HG03175 (cell line): Measurements from ENCODE around the gene HES7.
"Not testable (repeated sequence)": the region's sequence is repeated elsewhere in the genome, so short reads cannot be mapped to it uniquely, and the experiment has no call there.

Source experiments
- ATAC-seq: cut with Tn5 transposase; IDR thresholded peaks from one replicate; pipeline ENCODE4 v1.9.1; 2021; ENCODE audit warnings: mild to moderate bottlenecking, moderate library complexity; ENCODE audit not compliant: unreplicated experiment

The HES7 gene

DNA sequence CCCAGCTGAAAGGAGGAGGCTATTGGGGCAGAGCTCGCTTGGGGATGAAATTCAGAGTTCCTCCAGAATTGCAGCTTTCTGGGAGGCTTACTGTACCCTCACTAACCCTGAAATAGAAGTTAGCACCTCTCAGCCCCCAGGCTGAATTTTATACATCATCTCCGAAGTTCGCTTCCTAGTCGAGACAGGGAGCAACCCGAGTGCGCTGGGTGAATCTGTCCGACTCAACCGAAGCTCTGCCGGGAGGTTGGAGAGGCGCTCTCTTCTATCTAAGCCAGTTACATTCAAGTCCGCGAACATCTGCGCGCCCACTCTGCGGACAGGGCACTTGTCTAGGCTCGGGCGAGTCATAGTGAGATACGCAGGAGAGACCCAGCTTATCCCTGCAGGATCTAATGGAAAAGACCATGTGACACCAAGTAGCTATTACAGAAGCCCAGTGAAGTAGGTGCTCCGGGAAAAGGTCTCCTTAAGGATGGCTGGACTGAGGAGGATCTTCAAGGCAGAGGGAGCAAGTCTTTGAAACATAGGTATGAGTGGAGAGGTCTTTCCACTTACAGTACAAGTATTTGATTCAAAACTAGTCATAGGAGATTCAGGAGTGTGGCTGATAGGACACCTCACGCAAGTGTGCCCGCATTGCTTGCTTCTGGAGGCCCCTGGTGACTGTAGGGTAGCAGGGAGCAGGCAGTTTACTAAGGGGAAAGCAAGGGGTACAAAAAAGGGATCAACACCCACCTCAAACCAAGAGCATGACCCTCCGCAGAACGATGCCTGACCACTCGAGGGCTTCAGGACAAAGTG lies 646 bp upstream of the HES7 start:
- ATAC-seq, result no peak

DNA sequence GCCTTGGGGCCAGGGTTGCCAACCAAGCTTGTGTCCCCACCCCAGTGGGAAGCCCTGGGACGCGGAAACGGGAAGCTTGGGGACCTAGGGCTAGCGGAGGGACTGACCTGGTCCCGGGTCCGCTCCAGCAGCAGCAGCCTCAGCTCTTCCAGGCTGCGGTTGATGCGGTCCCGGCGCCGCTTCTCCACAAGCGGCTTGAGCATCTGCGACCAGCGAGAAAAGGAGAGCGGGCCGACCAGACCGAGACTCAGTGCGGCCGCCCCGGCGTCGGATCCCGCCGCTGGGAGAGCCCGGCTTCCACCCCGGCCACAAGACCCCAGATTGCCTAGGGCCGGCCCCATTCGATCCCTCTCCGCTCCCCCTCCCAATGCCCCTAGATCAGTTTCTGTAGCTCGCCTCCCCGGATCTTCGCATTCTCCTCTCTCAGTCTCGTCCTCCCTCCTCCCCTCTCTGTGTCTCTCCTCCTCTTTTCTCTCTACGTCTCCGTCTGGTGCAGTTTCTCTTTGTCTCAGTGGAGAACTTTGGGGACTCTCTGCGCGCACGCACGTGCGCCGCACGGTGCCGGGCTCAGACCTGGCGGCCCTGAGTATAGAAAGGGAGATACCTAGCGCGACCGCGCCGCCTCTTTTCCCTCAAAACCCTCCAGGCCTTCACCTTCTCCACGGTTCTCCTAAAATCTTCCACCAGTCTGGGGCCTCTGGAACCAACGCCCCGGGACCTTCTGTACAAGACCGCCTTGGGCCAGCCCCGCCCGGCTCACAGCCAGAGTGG lies 797 bp downstream of the HES7 start:
- ATAC-seq, result no peak

DNA sequence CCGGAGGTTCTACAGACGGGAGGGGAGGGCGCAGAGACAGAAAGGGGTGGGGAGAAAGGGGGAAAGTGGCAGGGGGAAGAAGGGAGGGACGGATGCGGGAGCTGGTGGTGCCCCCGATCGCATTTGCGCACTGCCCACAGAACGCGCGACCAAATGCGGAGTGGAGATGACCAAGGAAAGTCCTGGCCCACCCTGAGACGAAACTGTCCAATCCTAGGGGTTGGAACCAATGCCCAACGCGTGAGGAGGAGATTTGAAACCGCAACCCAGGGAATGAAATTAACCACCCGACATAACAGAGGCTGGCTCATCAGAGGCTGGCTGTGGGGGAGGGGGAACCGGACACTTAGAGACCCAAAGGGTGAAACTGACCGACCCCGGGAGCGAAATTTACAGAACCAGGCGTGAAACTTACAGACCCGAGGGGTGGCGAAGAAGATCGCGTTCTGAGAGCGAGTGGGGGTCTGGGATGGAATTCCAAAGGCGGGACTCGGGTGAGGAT lies 1.4 kb downstream of the HES7 start:
- ATAC-seq, result no peak

DNA sequence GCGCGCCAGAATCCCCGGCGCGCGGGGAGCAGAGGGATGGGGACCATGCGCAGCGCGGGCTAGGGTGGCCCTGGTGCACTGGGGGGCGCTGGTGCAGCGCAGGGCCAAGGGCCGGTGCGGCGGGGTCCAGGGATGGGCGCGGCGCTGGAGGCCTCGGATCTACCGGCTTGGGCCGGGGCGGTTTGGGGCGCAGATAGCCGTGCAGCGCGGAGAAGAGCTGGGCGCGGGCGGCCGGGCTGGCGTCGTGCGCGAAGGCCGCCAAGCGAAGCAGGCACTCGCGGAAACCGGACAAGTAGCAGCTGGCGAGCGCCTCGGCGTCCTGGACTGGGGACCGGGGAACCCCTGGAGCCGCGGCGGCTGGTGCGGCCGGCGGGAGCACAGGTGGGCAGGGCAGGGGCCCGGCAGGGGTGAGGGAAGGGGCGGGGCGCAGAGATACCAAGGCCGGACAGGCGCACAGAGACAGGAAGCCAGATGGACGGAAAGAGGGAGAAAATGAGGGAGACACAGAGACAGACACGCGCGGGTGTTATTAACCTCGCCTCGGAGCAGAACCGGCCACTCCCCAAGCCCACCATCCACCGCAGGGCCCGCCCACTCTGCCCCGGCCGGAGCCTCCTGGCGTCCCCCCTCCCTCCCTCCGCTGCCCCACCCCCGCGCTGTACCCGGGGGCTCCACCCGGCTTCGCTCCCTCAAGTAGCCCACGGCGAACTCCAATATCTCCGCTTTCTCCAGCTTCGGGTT lies 2.1 kb downstream of the HES7 start:
- ATAC-seq, result no peak

DNA sequence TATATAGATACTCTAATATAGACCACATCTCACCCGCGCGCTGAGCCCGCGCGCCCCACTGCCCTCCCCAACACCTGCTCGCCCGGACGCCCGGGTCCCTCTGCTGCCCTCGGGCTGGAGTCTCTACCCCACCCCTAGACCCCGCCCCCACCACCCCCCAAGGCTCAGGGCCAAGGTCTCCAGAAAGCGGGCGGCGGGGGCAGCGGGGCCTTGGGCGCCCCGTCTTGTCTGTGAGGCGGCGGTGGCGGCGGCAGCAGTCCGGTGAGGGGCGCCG lies 2.6 kb downstream of the HES7 start:
- no peak for ATAC-seq

DNA sequence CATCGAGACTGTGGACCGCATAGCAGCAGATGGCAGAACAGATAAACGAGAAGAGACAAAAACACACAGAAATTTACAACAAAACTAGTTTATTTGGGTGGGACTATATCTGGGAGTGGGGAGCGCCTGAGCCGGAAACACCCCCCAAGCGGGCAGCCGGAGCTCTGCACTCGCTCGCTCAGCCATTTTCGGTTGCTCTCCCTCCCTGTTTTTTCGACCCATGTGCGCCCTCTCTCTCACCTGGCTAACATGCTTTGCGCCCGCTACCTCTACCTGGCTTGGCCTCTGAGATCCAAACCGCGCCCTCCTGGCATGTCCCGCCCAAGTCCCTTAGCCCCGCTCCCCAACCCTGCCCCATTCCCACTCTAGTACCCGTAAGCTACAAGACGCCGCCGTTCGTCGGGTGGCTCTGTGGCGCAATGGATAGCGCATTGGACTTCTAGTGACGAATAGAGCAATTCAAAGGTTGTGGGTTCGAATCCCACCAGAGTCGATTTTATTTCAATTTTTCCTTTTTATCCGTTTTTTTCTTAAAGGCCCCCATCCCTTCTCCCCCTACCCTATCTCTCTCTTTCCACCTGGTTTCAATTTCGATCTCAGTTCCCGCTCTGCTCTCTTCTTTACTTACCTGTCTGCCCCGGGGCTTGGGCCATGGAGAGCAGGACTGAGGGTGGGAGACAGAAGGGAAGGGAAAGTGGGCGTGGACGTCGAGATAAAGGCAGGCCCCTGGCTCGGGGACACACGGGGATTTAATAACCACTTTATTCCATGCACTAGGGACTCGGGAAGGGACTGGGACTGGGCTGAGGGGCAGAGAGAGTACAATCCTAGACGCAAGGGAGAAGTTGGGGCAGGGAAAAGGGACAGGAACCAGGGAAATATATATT lies 3.1 kb downstream of the HES7 start:
- no peak for ATAC-seq

DNA sequence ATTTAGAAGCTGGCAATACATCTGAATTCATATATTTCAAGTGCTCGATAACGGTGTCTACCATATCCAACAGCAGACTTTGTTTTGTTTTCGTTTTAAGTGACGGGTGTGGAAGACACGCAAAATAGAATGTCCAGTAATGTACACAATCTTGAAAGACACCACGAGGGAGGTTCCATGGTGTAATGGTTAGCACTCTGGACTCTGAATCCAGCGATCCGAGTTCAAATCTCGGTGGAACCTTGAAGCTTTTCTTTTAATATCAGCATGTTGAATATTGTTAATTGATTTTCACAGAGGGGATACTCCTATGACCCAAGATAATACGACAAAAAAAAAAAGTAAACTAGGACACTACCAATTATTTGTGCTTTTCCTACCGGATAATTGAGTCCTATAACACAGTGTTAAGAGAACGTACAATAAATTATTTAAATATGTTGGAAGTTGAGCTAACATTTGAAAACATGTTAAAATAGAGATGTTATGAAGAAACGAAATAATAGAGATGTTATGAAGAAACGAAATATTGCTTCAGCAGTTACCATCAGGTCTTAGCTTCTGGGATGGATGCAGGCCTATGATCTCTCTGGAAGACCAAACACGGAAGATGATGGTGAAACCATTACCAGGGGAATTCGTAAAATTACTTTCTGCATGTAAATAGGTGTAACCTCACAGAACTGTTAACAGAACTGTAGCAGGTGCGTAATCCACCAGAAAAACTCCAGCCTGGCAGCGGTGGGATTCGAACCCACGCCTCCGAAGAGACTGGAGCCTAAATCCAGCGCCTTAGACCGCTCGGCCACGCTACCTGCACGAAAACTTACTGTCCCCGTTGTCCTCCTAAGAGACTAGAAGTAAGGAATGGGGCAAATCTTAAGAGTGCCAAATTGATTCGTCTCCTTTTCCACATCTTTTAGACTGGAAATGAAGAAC lies 4.1 kb downstream of the HES7 start:
- ATAC-seq, result peak; percentile 40

DNA sequence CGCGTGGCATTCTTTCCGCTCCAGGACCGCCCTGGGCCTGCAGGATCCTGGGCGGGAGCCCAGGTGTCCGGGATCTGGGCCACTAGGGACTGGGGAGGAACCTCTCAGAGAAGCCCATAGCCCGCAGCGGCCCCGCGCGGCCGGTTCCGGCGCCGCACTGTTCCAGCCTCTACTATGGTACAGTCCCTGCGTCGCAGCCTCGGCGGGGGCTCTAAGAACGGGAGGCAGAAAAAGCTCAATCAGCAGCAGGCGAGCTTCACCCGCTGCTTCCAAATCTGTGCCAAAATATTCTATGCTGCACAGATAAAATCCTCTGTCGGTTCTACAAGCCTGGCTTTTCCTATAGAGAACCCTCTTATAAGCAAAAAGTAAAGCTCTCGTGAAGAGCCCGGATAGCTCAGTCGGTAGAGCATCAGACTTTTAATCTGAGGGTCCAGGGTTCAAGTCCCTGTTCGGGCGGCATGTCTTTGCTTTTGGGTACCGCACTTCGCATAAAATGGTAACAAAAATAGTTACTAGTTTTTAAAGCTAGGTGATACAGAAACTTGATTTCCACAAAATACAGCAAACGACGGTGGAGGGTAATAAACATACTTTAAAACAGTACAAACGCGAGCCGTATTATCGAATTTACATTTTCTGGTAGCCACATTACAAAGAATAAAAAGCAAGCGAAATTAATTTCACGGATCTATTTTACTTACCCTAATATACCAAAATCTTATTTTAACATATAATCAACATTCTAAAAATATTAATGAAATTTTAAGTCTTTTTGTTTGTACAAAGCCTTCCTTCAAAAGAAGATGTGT lies 4.9 kb downstream of the HES7 start:
- peak; percentile 33 for ATAC-seq

DNA sequence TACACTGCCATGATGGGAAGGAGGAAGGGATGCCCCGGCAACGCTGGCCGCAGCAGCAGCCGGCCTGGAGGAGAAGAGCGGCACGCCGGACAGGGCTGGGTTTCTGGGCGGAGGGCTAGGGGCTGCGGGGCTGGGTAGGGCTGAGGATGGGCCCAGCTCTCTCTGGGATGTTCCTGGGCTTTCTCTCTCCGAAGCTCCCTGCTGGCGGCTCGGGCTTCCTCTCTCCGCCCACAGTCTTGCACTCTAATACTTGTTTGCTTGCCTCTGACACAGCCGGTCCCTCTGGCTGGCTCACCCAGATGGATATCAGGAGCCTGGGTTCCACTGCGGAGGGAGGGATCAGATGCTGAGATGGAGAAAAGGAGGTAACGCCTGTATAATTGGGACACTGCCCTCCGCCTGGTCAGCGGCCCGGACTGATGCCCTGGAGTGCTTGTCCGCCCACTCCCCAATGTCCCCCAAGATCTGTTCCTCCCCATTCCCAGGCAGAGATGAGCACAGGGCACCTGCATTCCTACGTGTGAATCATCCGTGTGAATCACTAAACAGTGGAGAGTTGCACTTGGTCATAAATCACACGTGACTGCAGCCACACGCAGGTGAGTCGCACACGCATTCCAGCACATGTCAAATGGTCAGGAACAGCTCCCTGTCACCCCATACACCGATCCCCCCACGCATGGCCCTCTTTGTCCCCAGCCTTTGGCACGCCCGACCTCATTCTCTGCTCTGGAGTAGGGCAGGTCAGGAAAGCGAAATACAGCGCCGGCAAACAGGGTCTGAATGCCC lies 5.7 kb downstream of the HES7 start, which contains the start of gene ALOXE3:
Gene ALOXE3, minus strand, starts transcription at position 535 of the 789 bp plus-strand sequence. Its CDS starts 524 bp downstream, at position 11.
- no peak for ATAC-seq

DNA sequence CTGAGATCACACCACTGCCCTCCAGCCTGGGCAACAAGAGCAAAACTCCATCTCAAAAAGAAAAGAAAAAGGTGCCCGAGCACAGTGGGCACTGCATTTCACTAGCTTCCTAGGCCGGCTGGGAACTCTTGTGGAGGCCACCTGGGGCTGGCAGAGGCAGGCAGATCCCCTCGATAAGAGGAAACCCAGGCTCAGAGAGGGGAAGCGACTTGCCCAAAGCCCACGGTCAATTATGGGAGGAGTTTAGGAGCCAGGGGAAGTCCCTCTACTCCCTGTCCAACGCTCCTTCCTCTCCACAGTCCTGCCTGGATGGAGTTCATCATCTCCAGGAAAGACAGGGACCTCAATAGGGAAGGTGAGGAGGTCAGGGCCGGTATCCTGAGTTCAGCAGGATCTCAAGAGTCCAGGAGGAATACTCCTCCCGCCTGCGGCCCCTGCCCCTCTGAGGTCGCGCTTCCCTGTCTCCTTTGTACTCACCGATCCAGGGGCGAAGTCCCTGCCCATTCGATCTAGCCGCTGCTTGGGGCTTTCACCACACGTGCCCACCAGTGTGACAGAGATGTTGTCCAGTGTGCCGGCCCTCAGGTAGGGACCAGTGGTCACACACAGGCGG lies 6.4 kb downstream of the HES7 start:
- no peak for ATAC-seq

DNA sequence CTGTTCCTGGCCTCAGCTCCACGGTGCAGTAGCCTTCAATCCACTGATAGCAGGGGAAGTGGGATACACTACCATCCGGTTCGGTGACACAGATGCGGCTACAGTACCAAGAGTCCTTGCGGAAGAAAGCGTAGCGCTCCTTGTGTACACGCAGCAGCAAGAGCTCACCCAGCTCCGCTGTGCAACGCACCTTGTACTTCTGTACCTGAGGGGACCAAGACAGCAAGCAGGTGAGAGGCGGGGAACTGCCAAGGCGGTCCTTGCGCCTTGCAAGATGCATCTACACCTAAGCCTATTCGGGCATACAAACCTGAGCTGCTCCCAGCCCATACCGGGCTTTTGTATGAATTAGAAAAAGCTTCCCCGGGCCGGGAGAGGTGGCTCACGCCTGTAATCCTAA lies 7.1 kb downstream of the HES7 start:
- no peak for ATAC-seq

DNA sequence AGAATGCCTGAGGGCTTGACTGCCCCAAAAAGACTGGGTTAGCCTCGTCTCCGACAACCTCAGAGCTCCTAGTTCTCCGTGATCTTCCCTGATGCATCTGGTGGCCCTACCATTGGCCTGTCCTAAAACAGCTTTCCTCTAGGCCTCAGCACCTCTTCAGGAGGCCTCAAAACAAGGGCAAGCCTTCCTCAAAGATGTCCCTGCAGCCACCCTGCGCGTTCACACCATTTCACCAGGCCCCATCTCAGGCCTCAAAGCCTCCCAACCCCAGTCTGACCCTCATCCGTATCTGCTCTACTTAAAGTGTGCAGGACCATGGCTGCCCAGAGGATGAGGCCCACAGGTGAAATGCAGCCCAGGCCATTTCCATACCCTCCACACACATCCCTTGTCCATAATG lies 13.0 kb downstream of the HES7 start:
- no peak for ATAC-seq

DNA sequence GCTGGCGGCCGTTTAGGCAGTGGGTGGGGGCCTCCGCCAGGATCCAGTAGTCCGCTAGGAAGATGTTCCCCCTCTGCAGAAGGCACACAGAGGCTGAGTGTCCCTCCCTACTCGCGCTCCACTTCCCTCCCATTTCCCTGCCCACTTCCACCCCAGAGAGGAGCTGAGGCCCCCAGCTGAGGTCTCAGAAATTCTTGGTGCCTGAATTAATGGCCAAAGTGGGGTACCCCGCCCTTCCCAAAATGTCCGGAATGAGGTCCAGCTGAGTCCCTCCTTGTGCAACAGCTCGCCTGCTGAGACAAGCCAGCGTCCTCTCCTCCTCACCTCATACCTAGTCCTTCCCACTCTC lies 13.5 kb downstream of the HES7 start:
- ATAC-seq, result no peak

DNA sequence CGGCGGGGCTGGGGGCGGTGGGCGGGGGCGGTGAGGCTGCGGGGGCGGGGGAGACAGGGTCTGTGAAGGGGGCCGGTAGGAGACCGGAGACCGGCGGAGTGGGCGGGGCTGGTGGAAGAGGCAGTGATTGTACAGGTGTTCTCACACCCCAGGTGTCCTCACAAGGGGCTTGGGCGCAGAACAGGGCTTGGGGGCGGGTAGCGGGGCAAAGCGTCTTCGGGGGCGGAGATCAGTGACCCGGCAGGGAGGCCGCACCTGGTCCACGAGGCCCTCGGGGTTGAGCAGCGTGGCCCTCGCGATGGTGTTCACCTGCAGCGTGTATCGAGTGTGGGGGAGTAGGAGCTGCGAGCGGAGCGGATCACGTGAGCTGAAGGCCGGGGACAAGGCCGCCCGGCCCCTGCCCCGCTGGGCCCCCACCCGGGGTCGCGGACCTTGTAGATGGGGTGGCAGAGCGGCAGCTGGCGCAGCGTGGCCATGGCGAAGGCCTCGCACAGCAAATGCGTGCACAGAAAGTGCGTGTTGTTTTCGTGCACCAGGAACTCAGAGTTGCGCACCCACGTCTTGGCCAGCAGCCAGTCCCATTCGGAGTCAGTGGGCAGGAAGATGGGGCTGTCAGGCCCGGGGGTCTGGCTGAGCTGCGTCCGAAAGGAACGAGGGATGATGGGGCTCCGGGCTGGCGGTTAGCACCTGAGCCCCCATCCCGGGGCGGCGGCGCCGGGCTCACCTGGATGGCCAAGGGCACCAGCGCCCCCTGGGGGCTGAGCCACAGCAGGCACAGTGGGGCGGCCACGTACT lies 14.0 kb downstream of the HES7 start:
- ATAC-seq, result no peak

DNA sequence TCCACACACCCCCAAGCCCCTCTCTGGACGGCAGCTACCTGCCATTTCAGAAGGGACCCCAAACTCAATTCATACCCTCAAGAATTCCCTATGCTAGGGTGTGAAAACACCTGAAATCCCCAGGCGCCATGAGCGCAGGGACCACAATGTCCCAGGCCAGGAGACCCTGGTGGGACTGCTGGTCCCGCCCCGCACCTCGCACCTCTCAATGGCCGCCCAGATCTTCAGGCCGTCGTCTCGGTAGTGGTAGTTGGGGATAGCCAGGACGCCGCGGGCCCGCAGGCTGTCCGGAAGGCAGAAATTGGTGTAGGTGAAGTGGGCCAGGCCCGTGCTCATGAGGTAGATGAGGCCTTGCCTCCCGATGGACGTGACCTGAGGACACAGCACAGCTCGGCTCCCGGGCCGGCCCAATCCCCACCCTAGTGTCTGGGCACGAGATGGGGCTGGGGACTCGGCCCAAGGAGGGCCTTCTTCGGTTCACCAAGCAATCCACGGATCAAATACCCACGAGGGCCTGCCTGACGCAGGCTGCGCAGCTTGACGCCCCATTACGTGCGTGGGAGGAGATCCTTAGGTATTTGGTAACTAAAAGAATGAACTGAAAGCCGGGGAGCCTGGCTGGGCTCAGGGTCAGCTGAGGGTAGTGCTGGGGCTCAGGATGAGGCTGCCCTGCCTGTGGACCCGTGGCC lies 14.8 kb downstream of the HES7 start:
- ATAC-seq, result no peak

DNA sequence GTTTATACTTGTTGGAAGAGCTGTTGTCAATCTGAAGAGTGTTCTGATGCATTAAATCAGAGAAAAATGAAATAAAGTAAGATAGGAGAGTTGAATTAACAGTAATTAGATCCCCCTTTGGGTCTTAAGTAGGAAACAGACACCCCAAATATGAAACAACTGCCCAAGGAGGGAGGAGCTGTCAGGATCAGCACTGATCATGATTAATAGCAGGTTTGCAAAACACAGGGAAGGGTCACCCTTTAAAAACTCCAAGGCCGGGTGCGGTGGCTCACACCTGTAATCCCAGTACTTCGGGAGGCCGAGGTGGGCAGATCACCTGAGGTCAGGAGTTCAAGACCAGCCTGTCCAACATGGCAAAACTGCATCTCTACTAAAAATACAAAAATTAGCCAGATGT lies 16.9 kb downstream of the HES7 start:
- not testable (repeated sequence) for ATAC-seq
